Breast epithelium (tissue), 4 donors: ENCODE results near the gene LRRC4B. TPM values are rescaled to one million over a fixed set of nuclear protein-coding genes. Genes with fewer than 3 reads are reported as not detected.
A peak's percentile ranks its signal among the peaks of the same experiment; 100 is the strongest.

Source experiments
- DNase-seq, 2 donors: peaks; one replicate each; pipeline ENCODE4 v3.0.0-alpha.2; 2019; ENCODE audit warnings: low spot score in 2 of 2
- H3K27ac ChIP-seq, 2 donors: fragments of 200-600 bp; sonication (generic) in 1 of 2; one replicate each; pipeline ENCODE4 v1.5.1; 2016 to 2019; ENCODE audit warnings: mild to moderate bottlenecking in 1 of 2
- H3K27me3 ChIP-seq, 2 donors: fragments of 200-600 bp; sonication (generic) in 1 of 2; one replicate each; pipeline versions ENCODE4 v1.5.1 to v1.6.0; 2017 to 2019; ENCODE audit warnings: control low read depth in 1 of 2, mild to moderate bottlenecking in 1 of 2
- H3K36me3 ChIP-seq: fragments of 200-600 bp; one replicate; pipeline ENCODE4 v1.5.1; 2019
- H3K4me1 ChIP-seq, 2 donors: fragments of 200-600 bp; sonication (generic); one replicate each; pipeline ENCODE4 v1.5.1; 2016 to 2019; ENCODE audit warnings: control low read depth in 1 of 2
- H3K4me3 ChIP-seq, 3 donors: fragments of 200-600 bp; sonication (generic); 1 replicate in 2 of 3; 2 replicates in 1 of 3; pipeline ENCODE4 v1.5.1; 2016 to 2019; ENCODE audit warnings: mild to moderate bottlenecking in 3 of 3, moderate library complexity in 2 of 3
- H3K9me3 ChIP-seq, 2 donors: fragments of 200-600 bp; sonication (generic) in 1 of 2; one replicate each; pipeline ENCODE4 v1.5.1; 2016 to 2019; ENCODE audit warnings: control low read depth in 1 of 2
- POLR2A ChIP-seq: fragments of 450-650 bp; IDR thresholded peaks from one replicate; pipeline ENCODE4 v1.6.1; 2016; ENCODE audit warnings: antibody characterized with exemption, mild to moderate bottlenecking, moderate library complexity
- POLR2AphosphoS5 ChIP-seq, 3 donors: sonication (generic); formaldehyde crosslinking; IDR thresholded peaks; one replicate each; pipeline ENCODE4 v1.6.1; 2017; ENCODE audit warnings: antibody characterized with exemption in 3 of 3
- intact Hi-C: fragments of 100-400 bp; cut with DNase I; formaldehyde crosslinking; loops from one replicate; pipeline ENCODE4 v1.15.1; 2023; ENCODE audit warnings: low total_unique reads
- total RNA-seq, 3 donors: library from RNA; depleted of rRNA; stranded (reverse); fragments of >200 nt; gene quantifications; one replicate each; pipeline ENCODE4 v1.1.0, GENCODE V29; 2016
- TF ChIP-seq, protein P1 (sequence below), 3 donors: fragments of 450-650 bp; IDR thresholded peaks; one replicate each; pipeline ENCODE4 v1.5.1; 2016 to 2017; ENCODE audit warnings: antibody characterized with exemption in 3 of 3, mild to moderate bottlenecking in 3 of 3, moderate library complexity in 3 of 3

LRRC4B gene
- total RNA-seq, 3 donors from 2014 or later = 0.16 to 1.3 (median 1.2) TPM

DNA sequence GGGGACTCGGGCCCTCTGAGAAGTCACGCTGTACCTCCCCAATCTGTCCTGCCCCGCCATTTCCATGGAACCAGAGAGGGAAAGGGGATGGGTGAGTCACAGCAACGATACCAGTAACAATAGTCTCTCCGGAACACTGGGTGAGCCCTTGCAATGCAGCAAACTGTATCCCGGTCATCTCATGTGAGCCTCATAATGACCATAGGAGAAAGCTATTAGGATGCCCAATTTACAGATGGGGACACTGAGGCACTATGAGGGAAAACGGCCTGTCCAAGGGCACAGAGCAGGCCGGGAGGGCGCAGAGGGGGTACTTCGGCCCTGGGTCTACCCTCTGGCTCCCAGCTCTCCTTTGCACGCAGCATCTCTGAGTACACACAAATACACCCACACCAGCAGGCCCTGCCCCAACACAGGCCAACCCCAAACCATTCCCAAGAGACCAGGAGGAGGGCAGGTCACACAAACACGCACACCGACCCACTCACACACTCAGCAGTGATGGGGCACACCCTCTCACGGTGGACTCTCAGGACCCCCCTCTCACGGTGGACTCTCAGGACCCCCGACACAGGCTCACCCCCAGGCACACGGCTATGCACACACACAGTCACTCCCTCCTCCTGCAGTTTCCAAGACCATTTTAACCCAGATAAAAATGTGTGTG, 18.2 kb downstream of the LRRC4B start:
- no peak for DNase-seq
- H3K27ac ChIP-seq = no peak overlapping the region
- H3K4me1 ChIP-seq = no peaks in the 10 kb centered on the region
- no peaks in the 10 kb centered on the region for H3K9me3 ChIP-seq
- no peak overlapping the region for H3K4me3 ChIP-seq
- no peaks in the 10 kb centered on the region for H3K36me3 ChIP-seq
- TF ChIP-seq POLR2A = no peak
- TF ChIP-seq, protein P1, sequence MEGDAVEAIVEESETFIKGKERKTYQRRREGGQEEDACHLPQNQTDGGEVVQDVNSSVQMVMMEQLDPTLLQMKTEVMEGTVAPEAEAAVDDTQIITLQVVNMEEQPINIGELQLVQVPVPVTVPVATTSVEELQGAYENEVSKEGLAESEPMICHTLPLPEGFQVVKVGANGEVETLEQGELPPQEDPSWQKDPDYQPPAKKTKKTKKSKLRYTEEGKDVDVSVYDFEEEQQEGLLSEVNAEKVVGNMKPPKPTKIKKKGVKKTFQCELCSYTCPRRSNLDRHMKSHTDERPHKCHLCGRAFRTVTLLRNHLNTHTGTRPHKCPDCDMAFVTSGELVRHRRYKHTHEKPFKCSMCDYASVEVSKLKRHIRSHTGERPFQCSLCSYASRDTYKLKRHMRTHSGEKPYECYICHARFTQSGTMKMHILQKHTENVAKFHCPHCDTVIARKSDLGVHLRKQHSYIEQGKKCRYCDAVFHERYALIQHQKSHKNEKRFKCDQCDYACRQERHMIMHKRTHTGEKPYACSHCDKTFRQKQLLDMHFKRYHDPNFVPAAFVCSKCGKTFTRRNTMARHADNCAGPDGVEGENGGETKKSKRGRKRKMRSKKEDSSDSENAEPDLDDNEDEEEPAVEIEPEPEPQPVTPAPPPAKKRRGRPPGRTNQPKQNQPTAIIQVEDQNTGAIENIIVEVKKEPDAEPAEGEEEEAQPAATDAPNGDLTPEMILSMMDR (IDR thresholded peaks at IDR 0.05) = no peak
- H3K27me3 ChIP-seq = peaks cover 0 to 74% of the 10 kb centered on the region in 2 donors
- intact Hi-C loops = no loop called here

DNA sequence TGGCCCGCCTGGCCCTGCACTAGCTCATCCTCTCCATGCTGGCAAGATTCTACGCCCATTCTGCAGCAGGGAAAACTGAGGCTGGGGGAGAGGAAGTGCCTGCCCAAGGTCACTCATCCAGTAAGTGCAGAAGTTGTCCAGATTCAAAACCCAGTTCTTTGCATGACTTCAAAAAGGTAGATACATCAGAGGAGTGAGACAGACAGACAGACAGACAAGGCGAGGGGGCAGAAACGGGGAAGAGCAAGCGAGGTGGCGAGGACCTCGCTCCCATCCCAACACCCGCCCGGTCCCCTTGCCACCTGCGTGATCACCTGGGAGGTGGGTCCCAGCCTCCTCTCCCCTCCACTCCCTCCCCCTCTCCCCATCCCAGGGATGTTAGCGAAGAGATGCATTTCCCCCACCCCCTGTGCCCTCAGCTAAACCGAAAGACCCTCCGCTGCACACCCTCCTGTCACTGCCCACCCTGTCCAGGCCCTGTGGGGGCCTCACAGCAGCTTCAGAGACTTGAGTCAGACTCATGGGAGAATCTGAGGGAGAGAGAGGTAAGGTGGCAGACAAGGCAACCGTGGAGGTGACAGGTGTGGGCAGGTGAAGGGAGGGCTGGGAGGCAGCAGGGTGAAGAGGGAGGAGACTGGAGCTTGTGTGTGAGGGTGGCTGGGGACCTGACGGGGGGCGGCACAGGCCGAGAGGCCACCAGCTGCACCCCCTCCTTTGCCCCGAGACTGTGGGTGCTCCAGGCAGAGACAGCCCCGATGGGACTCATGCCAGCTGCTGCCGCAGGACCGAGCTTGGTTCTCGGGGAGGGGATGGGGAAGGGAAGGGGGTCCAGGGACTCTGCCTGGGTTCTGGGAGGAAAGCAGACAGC, 18.9 kb downstream of the LRRC4B start:
- H3K36me3 ChIP-seq = no peaks in the 10 kb centered on the region
- H3K4me3 ChIP-seq = no peak overlapping the region
- peak overlapping the region in 1 of 2 donors; percentile 32 for H3K27ac ChIP-seq
- intact Hi-C loops = no loop called here
- TF ChIP-seq, protein P1 (IDR thresholded peaks at IDR 0.05) = no peak
- TF ChIP-seq POLR2AphosphoS5 (IDR thresholded peaks at IDR 0.05) = no peak
- TF ChIP-seq POLR2A = no peak
- no peaks in the 10 kb centered on the region for H3K9me3 ChIP-seq
- DNase-seq = no peak
- no peaks in the 10 kb centered on the region for H3K4me1 ChIP-seq
- H3K27me3 ChIP-seq = peaks cover 0 to 66% of the 10 kb centered on the region in 2 donors

DNA sequence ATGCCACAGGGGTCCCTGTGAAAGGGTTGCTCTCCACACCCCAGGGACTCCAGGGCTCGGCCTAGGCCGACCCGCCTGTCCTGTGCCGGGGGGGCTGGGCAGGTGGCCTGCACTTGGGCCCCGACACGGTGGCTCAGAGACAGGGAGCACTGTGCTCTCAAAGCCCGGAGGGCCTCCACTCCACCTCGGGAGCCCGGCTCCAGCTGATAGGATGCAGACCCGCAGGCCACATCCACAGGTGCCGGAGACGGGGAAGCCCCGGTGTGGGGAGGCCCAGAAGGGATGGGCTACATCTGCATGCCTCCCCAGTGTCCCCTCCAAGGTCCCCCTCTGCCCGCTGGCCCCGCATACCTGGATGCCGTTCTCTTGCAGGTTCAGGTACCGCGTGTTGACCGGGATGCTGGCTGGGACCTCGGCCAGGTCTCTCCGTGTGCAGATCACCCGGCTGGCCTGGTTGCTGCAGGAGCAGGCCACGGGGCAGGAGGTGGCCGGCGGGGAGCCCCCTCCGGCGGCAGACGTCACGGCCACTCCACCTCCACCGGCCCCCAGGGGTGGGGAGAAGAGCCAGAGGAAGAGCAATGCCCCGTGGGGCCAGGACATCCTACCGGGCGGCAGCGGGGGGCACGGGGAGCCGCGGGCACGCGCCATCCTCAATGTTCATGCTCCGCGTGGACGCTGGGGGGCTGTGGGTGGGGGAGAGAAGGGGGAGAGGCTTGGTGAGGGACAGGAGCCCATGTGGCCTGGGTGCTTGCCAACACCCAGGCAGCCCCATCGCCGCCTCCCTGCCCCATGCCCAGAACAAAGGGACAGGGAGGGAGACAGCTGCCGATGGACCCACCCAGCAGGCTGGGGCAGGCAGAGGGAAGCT, 19.8 kb downstream of the LRRC4B start:
- Histone ChIP-seq H3K36me3 (no peaks in the 10 kb centered on the region), H3K4me1 (no peaks in the 10 kb centered on the region), H3K27ac (no peak overlapping the region), H3K9me3 (no peaks in the 10 kb centered on the region), H3K4me3 (no peak overlapping the region), H3K27me3 (peaks cover 0 to 58% of the 10 kb centered on the region in 2 donors)
- no peak for TF ChIP-seq POLR2AphosphoS5 (IDR thresholded peaks at IDR 0.05)
- TF ChIP-seq, protein P1 (IDR thresholded peaks at IDR 0.05) = no peak
- no peak for TF ChIP-seq POLR2A
- intact Hi-C loops = no loop called here
- no peak for DNase-seq

DNA sequence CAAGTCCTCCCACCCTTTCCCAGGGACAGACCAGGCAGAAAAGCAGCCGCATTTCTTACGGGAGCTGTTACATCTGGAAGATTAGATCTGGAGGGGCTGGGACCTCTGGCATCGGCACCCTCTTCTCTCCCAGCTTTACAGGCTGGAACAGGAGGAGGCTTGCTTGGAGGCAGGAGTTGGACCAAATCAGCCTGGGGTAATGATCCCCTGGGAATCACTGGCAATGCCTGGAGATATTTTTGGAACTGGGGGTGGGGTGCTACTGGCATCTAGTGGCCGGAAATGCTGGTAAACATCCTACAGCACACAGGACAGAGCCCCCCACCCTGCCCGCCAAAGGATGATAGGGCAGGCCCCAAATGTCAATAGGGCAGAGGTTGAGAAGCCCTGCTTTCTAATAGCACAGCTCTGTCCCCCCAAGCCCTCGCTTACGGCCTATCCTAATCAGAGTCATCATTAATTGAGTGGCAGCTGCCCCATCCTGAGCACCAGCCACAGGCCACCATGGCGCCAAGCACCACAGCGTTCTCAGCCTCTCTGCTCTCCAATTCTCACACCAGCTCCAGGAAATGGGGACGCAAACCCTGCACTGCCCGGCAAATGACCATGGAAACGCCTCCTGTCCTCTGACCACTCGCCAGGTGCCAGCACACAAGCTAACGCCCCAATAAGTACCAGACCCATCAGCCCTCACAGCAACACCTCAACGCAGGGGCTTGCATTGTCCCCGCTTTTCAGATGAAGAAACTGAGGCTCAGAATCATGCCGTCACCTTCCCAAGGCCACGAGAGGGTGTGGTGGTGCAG, 20.6 kb downstream of the LRRC4B start:
- no peak overlapping the region for H3K4me3 ChIP-seq
- intact Hi-C loops = no loop called here
- no peak overlapping the region for H3K27ac ChIP-seq
- DNase-seq = no peak
- H3K36me3 ChIP-seq = no peaks in the 10 kb centered on the region
- H3K27me3 ChIP-seq = peaks cover 0 to 50% of the 10 kb centered on the region in 2 donors
- H3K4me1 ChIP-seq = no peaks in the 10 kb centered on the region
- no peaks in the 10 kb centered on the region for H3K9me3 ChIP-seq
- TF ChIP-seq POLR2A (no peak), POLR2AphosphoS5 (IDR thresholded peaks at IDR 0.05) (no peak)
- TF ChIP-seq, protein P1 (IDR thresholded peaks at IDR 0.05) = no peak
